Stomach (tissue), 9 donors: ENCODE results near the gene ARSI. TPM values are rescaled to one million over a fixed set of nuclear protein-coding genes. Genes with fewer than 3 reads are reported as not detected.

Experiments
- DNase-seq, 2 donors: peaks; one replicate each; pipeline versions ENCODE4 v3.0.0 to v3.0.0-alpha.2; 2013 to 2019
- H3K27ac ChIP-seq, 5 donors: fragments of 200-600 bp in 4 of 5; sonication (generic) in 4 of 5; one replicate each; pipeline ENCODE4 v1.5.1; 2013 to 2019; ENCODE audit warnings: mild to moderate bottlenecking in 1 of 5, moderate library complexity in 1 of 5
- H3K27me3 ChIP-seq, 3 donors: fragments of 200-600 bp; sonication (generic); one replicate each; pipeline ENCODE4 v1.5.1; 2017 to 2019; ENCODE audit warnings: mixed run types in 1 of 3
- H3K36me3 ChIP-seq, 4 donors: fragments of 200-600 bp; sonication (generic); 1 replicate in 3 of 4; 2 replicates in 1 of 4; pipeline ENCODE4 v1.5.1; 2016 to 2019
- H3K4me1 ChIP-seq, 4 donors: fragments of 200-600 bp; sonication (generic); one replicate each; pipeline ENCODE4 v1.5.1; 2016 to 2019
- H3K4me3 ChIP-seq, 4 donors: fragments of 200-600 bp; sonication (generic) in 3 of 4; one replicate each; pipeline ENCODE4 v1.5.1; 2016 to 2019; ENCODE audit warnings: mild to moderate bottlenecking in 1 of 4
- H3K9me3 ChIP-seq, 4 donors: fragments of 200-600 bp; sonication (generic); one replicate each; pipeline ENCODE4 v1.5.1; 2016 to 2019
- CTCF ChIP-seq, 7 experiments: fragments of 450-650 bp in 4 of 7; fragments of 200-600 bp in 3 of 7; sonication (generic) in 3 of 7; IDR thresholded peaks; one replicate each; pipeline ENCODE4 v1.5.1; 2016 to 2019; ENCODE audit warnings: antibody characterized with exemption in 7 of 7, control low read depth in 2 of 7, mild to moderate bottlenecking in 1 of 7
- EP300 ChIP-seq: sonication (generic); formaldehyde crosslinking; IDR thresholded peaks from one replicate; pipeline ENCODE4 v1.6.1; 2017; ENCODE audit warnings: antibody characterized with exemption
- POLR2A ChIP-seq, 4 donors: fragments of 450-650 bp; IDR thresholded peaks; one replicate each; pipeline ENCODE4 v1.6.1; 2016; ENCODE audit warnings: antibody characterized with exemption in 4 of 4, control low read depth in 2 of 4, mild to moderate bottlenecking in 1 of 4, moderate library complexity in 1 of 4
- POLR2AphosphoS5 ChIP-seq, 3 donors: sonication (generic); formaldehyde crosslinking; IDR thresholded peaks; one replicate each; pipeline ENCODE4 v1.6.1; 2016; ENCODE audit warnings: antibody characterized with exemption in 3 of 3
- WGBS, 5 donors: extraction: QIAGEN DNeasy Blood & Tissue Kit in 3 of 5; methylation state at CpG; one replicate each; pipeline versions ENCODE4 v1.1.5 to v1.1.7; 2013 to 2018; 5-methylcytosine and 5-hydroxymethylcytosine counted together
- intact Hi-C: fragments of 100-400 bp; cut with DNase I; formaldehyde crosslinking; loops from one replicate; pipeline ENCODE4 v1.15.1; 2023; ENCODE audit warnings: low total_unique reads
- polyA plus RNA-seq, 3 donors: library from polyadenylated mRNA; stranded (reverse); fragments of 200-250 nt; gene quantifications; one replicate each; pipeline ENCODE4 v1.2.3, GENCODE V29; 2013
- total RNA-seq, 5 donors: library from RNA; depleted of rRNA; stranded (reverse); fragments of >200 nt; gene quantifications; one replicate each; pipeline versions ENCODE4 v1.1.0 to v1.2.3, GENCODE V29; 2014 to 2016
- donor health status: healthy with polysubstance abuse.
- donor health status: Bipolar disorder and iron deficiency.
- donor health status: healthy.

The ARSI gene
- total and polyA plus RNA-seq, 8 donors, result 0.35 to 7.0 (median 1.7) TPM; not detected in 3

GRCh38 chr5:150309101-150309885 is 6.6 kb upstream of the ARSI start:
- Histone ChIP-seq H3K4me1 (peaks cover 0 to 23% (median 2%) of the 10 kb centered on the region in 4 donors), H3K36me3 (no peaks in the 10 kb centered on the region), H3K9me3 (no peaks in the 10 kb centered on the region), H3K27ac (no peak overlapping the region), H3K27me3 (peaks cover 0 to 4% (median 0%) of the 10 kb centered on the region in 3 donors), H3K4me3 (no peak overlapping the region)
- 63 to 79% (median 70%) methylated on average over 7 of the region's 7 CpGs for WGBS, 5 donors
- TF ChIP-seq EP300 (no peak), CTCF (IDR thresholded peaks at IDR 0.05) (no peak), POLR2A (IDR thresholded peaks at IDR 0.05) (no peak), POLR2AphosphoS5 (IDR thresholded peaks at IDR 0.05) (no peak)
- intact Hi-C loops, result no loop called here
- peak in 1 of 2 donors; percentile 63 for DNase-seq

GRCh38 chr5:150307617-150308426 is 5.1 kb upstream of the ARSI start:
- Histone ChIP-seq H3K4me1 (peaks cover 6 to 32% (median 9%) of the 10 kb centered on the region in 4 donors), H3K4me3 (no peak overlapping the region), H3K9me3 (no peaks in the 10 kb centered on the region), H3K27me3 (peaks cover 0 to 18% (median 4%) of the 10 kb centered on the region in 3 donors), H3K27ac (no peak overlapping the region), H3K36me3 (no peaks in the 10 kb centered on the region)
- DNase-seq, result peak in 1 of 2 donors; percentile 64
- 43 to 65% (median 57%) methylated on average over 11 of the region's 11 CpGs for WGBS, 5 donors
- TF ChIP-seq POLR2AphosphoS5 (IDR thresholded peaks at IDR 0.05) (no peak), EP300 (no peak), CTCF (IDR thresholded peaks at IDR 0.05) (no peak)
- intact Hi-C loops, result no loop called here

- Histone ChIP-seq H3K27ac (no peak overlapping the region), H3K36me3 (no peaks in the 10 kb centered on the region), H3K9me3 (no peaks in the 10 kb centered on the region), H3K4me3 (no peak overlapping the region), H3K27me3 (peaks cover 0 to 29% (median 15%) of the 10 kb centered on the region in 3 donors), H3K4me1 (peaks cover 14 to 43% (median 19%) of the 10 kb centered on the region in 4 donors)
- intact Hi-C loops, result no loop called here
- WGBS, 5 donors, result 89 to 93% (median 90%) methylated on average over 2 to 4 of the region's 4 CpGs
- TF ChIP-seq POLR2AphosphoS5 (IDR thresholded peaks at IDR 0.05) (no peak), EP300 (no peak), CTCF (IDR thresholded peaks at IDR 0.05) (no peak), POLR2A (IDR thresholded peaks at IDR 0.05) (no peak)
- no peak for DNase-seq
Measured at GRCh38 chr5:150306775-150307174, 4.1 kb upstream of the ARSI start.

- H3K4me3 ChIP-seq, result no peak overlapping the region
- WGBS, 5 donors, result 25 to 50% (median 39%) methylated on average over 1 of the region's 1 CpG
- TF ChIP-seq POLR2AphosphoS5 (IDR thresholded peaks at IDR 0.05), result no peak
- no peak for TF ChIP-seq POLR2A (IDR thresholded peaks at IDR 0.05)
- TF ChIP-seq EP300, result no peak
- no peak for TF ChIP-seq CTCF (IDR thresholded peaks at IDR 0.05)
- DNase-seq, result no peak
- peak overlapping the region in 2 of 5 donors; percentile 7 to 80 for H3K27ac ChIP-seq
- no peaks in the 10 kb centered on the region for H3K36me3 ChIP-seq
- peaks cover 0 to 40% (median 17%) of the 10 kb centered on the region in 3 donors for H3K27me3 ChIP-seq
- no peaks in the 10 kb centered on the region for H3K9me3 ChIP-seq
- intact Hi-C loops, result no loop called here
- peaks cover 14 to 52% (median 24%) of the 10 kb centered on the region in 4 donors for H3K4me1 ChIP-seq
Measured at GRCh38 chr5:150305557-150305956, 2.9 kb upstream of the ARSI start.
